Measurements from ENCODE around the gene NANOS3.
"Not testable (repeated sequence)": the region's sequence is repeated elsewhere in the genome, so short reads cannot be mapped to it uniquely, and the experiment has no call there.

NANOS3 gene

DNA sequence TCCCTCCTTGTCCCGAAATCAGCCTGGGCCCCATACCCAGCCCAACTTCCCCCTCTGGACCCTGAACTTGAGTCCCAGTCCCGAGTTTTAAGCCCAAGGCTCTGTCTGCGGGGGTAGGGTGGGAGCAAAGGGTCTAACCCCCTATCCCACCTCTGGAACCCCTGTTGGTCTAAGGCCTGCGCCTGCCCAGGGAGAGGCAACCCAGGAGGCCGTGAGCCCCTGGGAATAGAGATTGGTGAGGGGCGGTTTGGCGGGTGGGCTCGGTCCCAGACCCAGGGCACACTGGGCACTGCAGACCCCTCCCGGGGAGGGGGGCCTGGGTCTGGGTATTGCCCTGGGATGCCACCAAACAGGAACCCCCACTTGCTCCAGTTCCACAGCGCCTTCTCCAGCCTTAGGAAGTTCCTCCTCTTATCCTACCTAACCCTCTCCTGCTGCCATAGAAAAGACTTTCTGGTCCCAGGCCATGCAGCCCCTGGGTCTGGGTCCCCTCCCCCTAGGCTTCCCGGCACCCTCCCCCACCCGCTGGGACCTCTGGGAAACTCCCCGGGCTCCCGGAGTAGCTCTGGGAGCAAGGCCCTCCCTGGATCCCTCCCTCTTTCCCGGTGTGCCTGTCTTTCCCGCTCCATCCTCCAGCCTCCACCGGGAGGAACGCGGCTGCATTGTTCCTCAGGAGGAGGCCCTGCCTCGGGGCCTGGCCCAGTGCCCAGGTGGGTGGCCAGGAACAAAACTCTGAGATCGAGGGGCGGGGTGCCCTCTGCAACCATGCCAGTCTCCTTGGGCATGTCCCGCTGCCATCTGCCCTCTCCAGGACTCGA lies 33.6 kb upstream of the NANOS3 start:
- DNase-seq (ENCODE audit: low read depth), result no peak

DNA sequence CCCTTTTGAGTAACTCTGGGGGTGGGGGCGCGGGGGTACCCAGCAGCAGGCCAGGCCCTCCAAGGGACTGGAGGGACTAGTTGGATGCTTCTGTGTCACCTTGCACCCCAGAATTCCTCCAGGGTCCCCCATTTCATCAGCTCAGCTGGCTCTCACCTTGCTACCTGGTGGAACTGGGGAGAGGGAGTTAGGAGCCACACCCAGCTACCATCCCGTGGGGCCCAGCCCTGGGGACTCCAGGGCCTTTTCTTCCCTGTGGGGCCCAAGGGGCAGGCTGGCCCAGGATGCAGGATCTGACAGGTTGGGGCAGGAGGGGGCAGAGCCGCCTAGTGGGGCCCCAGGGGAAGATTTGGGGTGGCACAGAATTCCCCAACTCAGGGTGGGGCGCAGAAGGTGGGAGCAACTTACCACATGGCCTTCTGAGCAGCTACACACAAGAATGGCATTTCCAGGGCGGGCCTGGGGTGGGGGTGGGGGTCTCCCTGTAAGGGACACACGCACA lies 32.8 kb upstream of the NANOS3 start:
- DNase-seq (ENCODE audit: low read depth), result no peak

DNA sequence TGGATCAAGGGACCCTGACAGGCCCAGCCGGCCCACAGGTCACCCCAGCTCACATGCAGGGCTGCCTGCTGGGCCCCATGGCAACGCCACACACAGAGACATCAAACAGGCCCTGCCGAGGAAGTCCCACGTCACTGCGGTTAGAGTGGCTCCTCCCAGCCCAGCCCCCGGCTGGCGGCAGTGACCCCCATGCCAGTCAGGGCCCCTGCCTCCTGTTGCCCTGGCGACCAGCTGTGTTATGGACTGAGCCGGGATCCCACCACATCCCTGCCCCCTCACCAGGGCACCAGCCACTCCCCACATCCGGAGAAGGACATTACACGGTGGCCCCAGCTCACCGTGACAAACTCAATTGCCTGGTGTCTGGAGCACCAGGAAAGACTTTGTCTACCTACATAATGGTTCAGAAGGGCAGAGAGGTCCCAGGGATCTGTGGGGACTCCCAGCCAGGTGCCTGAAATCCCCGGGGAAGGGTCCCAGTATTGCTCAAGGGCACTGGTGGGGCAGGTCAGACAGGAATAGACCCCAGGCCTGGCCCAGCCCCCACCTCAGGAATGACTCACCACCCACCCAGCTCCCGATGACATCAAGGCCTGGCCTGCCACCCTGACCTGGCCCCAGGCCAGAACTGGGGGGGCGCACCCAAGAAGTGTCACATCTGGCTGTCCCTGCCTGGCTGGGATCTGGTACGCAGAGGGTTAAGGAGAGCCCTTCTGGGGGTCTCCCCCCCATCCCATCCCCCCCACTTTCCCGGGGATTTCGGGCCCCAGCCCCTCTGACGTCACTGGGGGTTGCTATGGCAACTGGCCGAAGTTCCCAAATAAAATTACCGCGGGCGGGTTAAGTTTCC lies 30.2 kb upstream of the NANOS3 start:
- no peak for DNase-seq (ENCODE audit: low read depth)

DNA sequence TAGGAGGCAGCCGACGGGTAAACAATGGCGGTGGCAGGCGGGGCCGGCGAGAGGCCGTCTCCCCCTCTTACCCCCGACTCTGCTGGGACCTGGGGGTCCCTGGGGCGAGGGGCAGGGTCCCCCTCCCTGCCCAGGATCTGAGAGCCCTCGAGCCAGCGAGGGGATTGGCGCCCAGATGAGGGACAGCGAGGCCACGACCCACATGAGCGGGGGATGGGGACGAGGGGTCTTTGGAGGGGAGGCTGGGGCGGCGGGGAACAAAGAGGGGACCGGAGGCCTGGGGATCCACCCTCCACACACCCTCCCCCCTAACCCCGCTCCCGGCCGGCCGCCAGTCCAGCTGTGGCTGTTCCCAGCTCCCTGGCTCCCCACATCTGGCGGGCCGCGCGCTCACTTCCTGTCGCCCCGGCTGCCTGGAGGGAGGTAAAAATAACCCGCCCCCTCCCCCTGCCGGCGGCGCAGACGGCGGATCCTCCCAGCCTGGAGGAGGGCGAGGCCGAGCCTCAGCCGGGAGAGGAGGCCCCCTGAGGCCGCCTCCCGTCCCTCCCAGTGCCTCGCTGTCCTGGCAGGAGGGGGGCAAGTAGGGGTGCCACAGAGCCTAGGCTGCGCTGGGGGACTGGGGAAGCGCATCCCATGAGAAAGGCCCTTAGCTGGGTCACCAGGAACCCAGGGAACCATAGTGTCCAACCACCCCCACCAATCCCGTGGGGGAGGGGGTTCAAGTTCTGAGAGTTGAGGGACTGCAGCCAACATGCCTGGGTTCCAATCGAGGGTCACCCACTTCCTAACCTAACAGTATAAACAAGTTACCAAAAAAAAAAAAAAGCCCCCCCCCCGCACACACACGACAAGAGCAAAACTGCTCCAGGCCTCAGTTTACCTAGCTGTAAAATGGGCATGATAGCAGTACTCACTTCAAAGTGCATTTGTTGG lies 29.3 kb upstream of the NANOS3 start:
- no peak for DNase-seq (ENCODE audit: low read depth)

DNA sequence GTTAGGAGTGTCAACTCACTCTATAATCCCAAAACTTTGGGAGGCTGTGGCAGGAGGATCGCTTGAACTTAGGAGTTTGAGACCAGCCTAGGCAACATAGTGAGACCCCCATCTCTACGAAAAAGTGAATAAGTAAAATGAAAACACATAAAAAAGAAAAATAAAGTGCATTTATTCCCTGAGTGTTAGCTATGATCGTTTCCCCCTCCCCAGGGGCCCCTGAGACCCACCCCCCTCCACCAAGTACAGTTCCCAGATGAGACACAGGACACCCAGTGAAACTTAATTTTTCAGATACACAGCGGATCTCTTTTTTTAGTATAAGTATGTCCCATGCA lies 28.6 kb upstream of the NANOS3 start:
- DNase-seq (ENCODE audit: low read depth), result no peak

DNA sequence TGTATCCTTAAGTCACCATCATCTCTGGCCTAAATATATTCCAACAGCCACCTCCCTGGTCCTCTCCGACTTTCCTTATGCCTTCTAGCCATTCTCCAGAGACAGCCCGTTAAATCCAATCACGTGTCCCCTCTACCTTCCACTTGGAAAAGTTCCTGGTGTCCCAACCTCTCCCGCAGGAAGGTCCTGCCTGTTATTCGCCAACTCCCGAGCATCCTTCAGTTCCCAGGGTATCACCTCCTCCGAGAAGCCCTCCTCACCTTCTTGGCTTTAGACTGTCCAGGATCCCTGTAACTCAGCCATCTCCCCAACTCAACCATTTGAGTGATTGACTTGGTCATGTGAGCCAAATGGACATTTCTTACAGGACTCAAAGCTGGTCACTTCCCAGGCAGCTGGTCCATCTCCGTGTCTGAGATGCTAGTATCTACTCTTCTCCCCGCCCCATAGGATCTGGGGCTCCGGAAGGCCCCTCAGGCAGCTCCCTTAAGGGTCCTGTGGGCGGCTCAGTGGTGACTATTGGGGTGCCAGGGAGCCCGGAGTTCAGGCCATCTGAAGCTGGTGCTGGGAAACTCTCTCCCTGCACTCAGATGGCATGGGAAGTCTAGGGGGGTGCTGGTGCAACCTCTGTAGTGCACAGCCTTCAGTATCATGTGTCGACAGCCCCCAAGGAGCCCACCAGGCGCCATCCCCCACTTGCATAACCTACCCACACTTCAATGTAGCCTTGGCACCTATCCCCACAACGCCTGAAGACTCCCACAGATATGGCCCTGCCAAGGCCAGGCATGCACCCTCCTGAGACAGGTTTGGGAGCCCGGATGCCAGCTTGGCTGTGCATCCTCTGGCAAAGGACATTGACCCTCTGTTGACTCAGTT lies 27.9 kb upstream of the NANOS3 start:
- no peak for DNase-seq (ENCODE audit: low read depth)

DNA sequence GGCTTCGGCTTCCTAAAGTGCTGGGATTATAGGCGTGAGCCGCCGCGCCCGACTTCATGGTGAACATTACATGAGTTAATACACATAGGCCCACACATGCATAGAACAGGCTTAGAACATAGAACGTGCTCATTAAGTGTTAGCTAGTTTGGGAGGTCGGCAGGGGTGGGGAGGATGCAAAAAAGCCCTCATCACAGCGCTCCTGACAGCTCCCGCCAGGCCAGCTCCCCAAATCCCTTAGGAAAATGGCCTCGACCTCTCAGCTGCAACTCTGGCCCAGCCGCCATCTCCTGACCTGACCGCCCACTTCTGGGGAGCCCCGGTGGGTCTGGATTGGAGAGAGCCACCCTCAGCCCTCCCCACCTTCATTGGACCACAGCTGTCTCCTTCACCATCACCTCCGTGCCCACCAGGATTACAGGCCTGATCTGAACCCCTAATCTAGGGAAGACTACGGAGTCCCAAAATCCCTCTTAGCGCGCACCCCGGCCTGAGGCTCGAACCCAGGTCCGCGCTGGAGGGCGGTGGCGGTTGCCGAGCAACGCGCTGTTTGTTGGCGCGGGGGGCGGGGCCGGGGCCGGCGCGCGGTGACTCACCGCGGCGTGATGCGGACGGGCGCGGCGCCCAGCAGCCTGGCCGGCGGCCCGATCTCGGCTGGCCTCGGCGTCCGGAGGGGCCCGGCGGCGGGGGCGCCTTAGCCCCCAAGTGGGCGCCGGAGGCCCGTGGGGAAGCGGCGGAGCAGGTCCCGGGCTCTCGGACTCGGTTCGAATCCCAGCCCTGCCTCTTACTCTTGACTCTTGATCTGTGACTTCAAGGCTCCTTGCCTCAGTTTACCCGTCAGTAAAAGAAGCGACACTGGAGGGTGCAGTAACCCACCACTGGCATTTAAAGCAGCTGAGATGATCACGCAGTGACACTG lies 26.7 kb upstream of the NANOS3 start:
- DNase-seq (ENCODE audit: low read depth), result no peak

DNA sequence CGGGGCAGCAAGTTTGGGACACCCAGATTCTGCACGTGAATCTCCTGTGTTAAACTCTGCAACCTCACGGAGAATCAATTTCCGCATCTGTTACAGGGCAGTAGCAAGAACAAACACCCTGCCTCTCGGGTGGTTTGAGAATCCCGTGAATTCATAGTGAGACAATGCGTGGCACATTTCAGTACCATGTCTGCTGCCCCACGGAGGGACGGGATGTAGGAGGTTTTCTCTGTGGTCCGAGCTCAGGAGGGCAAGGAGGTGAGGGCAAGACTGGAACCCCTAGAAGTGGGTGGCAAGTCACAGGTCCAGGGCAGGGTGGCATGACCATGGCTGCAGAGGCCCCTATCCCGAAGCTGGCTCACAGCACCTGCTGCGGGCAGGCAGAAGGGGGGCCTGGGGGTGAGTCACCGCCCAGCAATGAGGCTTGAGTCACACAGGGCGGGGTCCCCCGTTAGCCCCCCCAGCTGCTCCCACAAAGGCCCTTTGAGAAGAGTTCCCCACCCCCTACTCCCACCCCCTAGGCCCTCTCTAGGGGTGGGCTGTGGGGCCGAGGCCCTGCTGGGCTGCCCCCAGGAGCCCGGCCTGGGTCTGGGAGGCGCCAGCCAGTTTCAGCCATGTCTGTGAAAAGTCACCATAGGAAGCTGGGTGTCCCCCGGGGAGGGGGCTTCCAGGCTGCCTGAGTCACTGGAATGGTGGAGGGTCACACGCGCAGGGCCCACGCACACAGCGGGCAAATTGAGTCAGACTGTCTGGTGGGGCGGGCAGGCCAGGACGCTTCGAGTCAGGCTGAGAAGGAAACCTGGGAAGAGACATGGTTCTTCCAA lies 25.8 kb upstream of the NANOS3 start:
- no peak for DNase-seq (ENCODE audit: low read depth)

DNA sequence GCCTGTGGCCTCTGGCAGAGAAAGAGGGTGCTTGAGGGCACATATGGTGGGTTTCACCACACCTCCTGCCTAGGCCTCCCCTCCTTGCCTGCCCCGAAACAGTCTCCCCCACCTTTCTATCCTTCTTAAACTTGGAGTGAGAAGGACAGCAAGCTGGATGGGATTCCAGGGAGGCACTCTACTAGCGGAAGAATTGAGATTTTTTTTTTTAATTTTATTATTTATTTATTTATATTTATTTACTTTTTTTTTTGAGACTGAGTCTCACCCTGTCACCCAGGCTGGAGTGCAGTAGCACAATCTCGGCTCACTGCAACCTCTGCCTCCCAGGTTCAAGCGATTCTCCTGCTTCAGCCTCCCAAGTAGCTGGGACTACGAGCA lies 25.2 kb upstream of the NANOS3 start:
- not testable (repeated sequence) for DNase-seq (ENCODE audit: low read depth)

DNA sequence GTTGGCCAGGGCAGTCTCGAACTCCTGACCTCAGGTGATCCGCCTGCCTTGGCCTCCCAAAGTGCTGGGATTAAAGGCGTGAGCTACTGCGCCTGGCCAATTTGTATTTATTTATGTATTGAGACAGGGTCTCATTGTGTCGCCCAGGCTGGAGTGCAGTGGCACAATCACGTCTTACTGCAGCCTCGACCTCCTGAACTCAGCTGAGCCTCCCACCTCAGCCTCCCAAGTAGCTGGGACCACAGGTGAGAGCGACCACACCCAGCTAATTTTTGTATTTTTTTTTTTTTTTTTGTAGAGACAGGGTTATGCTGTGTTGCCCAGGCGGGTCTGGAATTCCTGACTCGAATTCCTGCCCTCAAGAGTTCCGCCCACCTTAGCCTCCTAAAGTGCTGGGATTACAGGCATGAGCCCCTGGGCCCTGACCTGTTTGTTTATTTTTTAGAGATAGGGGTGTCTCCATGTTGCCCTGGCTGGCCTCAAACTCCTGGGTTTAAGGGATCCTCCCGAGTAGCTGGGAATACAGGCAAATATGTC lies 24.7 kb upstream of the NANOS3 start:
- not testable (repeated sequence) for DNase-seq (ENCODE audit: low read depth)

DNA sequence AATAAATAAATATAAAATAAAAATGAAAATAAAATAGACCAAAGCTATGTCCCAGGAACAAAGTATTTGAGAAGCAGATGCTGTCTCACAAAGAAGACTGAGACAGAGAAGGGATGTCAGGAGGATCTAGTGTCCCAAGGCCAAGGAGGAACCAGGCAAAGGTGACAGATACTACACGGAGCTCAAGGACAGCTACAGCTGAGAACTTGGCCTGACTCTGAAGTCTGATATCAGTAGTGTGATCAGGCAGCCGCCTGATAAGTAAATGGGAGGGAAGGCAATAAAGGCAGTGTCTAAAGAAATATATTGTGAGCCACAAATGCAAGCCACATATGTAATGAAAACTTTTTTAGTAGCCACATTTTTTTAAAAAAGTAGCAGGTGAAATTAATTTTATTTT lies 20.4 kb upstream of the NANOS3 start:
- no peak for DNase-seq (ENCODE audit: low read depth)

DNA sequence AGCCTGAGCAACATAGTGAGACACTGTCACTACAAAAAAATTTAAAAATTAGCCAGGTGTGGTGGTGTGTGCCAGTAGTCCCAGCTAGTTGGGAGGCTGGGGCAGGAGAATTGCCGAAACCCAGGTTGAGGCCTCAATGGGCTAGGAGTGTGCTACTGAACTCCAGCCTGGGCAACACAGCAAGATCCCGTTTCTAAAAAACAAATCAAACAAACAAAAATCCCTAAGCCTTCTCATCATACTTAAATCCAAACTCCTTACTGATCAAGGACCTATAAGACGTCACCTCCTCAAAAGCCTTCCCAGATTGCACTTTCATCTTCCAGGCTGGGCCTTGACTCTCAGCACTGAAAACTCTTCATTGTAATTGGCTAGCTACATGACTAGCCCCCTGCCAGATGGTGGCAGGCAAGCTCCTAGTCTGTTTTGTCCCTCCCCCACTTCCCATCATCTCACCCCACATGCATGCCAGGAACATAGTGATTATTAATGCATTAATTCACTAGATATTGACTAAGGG lies 17.5 kb upstream of the NANOS3 start:
- no peak for DNase-seq (ENCODE audit: low read depth)

DNA sequence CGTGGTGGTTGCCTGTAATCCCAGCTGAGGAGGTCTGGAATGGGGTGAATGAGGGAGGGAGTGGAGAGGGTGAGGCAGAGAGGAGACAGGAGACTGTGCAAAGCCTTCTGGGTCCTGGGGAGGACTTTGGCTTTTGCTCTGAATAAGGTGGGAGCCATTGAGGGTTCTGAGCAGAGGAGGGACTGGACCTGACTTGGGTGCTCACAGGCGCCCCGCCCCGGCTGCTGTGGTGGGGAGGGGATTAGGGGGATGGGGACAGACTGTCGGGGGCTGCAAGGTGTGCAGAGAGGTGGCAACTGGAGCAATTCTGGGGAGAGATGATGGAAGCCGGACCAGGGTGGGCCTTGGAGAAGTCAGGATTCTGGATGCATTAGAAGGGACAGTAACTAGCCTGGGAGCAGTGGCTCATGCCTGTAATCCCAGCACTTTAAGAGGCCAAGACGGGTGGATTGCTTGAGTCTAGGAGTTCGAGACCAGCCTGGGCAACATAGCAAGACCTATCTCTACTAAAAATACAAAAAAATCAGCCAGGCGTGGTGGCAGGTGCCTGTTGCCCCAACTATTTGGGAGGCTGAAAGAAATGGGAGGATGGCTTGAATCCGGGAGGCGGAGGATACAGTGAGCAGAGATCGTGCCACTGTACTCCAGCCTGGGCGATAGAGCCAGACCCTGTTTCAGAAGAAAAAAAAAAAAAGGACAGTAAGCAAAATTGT lies 16.1 kb upstream of the NANOS3 start:
- DNase-seq (ENCODE audit: low read depth), result no peak

DNA sequence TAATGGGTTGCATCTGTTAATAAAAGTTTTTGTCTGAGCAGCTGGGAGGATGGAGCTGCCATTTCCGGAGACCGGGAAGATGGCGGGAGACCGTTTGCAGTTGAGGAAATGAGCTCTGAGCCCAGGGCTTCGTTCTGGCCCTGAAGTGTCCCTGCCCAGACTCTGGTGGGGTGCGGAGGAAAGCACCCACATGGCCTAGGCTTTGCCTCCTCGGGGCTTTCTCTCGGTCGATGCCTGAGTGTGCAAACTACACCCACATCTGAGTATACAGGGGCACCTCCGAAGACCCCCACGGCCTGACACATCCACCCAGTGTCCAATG lies 15.6 kb upstream of the NANOS3 start:
- no peak for DNase-seq (ENCODE audit: low read depth)

DNA sequence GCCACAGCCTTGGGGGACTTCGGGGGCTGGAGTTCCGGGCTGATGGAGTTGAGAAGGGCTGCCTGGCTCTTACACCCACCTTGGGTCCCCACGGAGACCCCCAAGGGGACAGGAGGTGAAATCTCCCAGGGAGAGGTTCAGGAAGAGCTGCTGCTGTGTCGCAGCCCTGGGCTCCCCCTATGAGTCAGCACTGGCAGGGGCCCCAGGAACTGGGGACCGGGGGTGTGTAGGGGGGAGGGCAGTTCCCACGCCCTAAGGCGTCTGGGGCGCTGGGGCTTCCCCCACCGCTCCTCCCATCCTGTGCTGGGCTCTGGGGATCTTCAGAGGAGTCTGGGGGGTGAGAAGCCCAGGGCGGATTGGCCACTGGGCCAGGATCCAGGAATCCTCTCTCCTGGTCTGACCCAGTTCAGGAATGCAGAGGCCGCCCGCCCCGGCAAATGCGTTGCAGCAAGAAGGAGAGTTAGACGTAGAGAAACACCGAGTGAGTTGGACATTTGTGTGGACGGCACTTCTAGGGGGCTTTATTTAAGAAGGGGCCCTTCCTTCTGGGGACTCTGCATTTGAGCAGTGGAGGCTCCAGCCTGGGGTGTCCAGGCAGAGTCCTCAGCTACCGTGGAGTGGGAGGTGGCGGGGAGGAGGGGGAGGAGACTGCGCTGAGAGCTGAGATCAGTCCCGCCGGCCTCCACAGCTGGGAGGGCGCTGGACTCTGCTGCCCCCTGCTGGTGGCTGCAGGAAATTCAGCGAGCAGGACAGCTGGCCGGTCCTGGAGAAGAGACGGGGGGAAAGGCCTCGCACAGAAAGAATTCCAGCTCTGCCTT lies 15.0 kb upstream of the NANOS3 start:
- no peak for DNase-seq (ENCODE audit: low read depth)

DNA sequence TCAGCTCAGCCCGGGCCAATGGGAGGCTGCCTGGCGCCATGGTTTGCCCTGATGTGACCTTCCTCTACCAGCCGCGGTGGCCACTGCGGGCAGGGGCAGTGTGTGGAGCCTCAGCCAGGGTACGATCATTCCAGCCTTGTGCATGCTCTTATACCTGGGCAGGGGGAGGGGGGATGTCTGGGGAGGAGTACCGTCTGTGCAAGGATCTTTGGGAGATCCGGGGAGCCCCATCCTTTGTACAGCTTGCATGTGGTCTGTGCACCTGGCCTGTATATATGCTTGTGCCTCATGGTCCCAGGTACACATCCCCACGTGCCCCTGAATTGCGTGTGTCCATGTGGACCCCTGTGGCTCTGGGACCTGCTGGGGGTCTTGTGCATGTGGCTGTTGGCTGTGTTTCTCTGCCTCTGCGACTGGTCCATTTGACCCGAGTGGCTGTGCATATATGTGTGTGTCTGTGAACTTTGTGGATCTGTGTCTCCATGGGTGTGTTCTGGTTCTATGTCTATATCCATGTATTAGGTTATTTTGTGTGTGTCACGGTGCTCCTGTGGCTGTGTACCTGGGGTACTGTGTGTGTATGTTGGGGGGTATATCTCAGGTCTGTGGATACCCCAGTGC lies 12.8 kb upstream of the NANOS3 start:
- DNase-seq (ENCODE audit: low read depth), result no peak
